Erythroblast (primary cell): ENCODE measurements around the gene FGA.
"Not testable (repeated sequence)": the region's sequence is repeated elsewhere in the genome, so short reads cannot be mapped to it uniquely, and the experiment has no call there.

Source experiments
- DNase-seq, 2 experiments: peaks; one replicate each; lab custom pipeline; 2025; lab: John Stamatoyannopoulos, UW
- GATA1 ChIP-seq: IDR thresholded peaks from 2 replicates; pipeline ENCODE4 v1.6.1; 2011; ENCODE audit warnings: low read depth, mild to moderate bottlenecking, control low read depth, low read length, moderate library complexity
- POLR2A ChIP-seq: IDR thresholded peaks from 2 replicates; pipeline ENCODE4 v1.6.1; 2011; ENCODE audit warnings: mild to moderate bottlenecking, low read length

FGA gene

GRCh38 chr4:154597798-154598774, 7.5 kb upstream of the FGA start:
- DNase-seq, result no peak
- no peak for TF ChIP-seq GATA1
- TF ChIP-seq POLR2A, result no peak

- not testable (repeated sequence) for DNase-seq
These were observed 6.7 kb upstream of the FGA start for GRCh38 chr4:154597281-154597680.

- no peak for TF ChIP-seq POLR2A
- no peak for TF ChIP-seq GATA1
- no peak for DNase-seq
These were observed 5.3 kb upstream of the FGA start for GRCh38 chr4:154595807-154596206.

- DNase-seq, result not testable (repeated sequence)
These were observed 3.8 kb upstream of the FGA start for GRCh38 chr4:154594343-154594742.

- TF ChIP-seq POLR2A (no peak), GATA1 (no peak)
- no peak for DNase-seq
These were observed 3.3 kb upstream of the FGA start for GRCh38 chr4:154593868-154594267.

GRCh38 chr4:154591890-154592289, 1.3 kb upstream of the FGA start:
- no peak for DNase-seq
- no peak for TF ChIP-seq POLR2A
- TF ChIP-seq GATA1, result no peak

- TF ChIP-seq POLR2A (no peak), GATA1 (no peak)
- DNase-seq, result no peak
These were observed 995 bp downstream of the FGA start for GRCh38 chr4:154589296-154590197.

GRCh38 chr4:154588198-154588597, 2.3 kb downstream of the FGA start:
- no peak for DNase-seq
- TF ChIP-seq POLR2A (no peak), GATA1 (no peak)

- no peak for DNase-seq
- no peak for TF ChIP-seq GATA1
- TF ChIP-seq POLR2A, result no peak
These were observed 4.1 kb downstream of the FGA start for GRCh38 chr4:154586296-154587033.

GRCh38 chr4:154585369-154586018, 5.0 kb downstream of the FGA start:
- no peak for DNase-seq
- TF ChIP-seq POLR2A (no peak), GATA1 (no peak)

GRCh38 chr4:154584259-154584658, 6.3 kb downstream of the FGA start:
- DNase-seq, result no peak
- TF ChIP-seq POLR2A (no peak), GATA1 (no peak)

- no peak for DNase-seq
- no peak for TF ChIP-seq GATA1
- no peak for TF ChIP-seq POLR2A
These were observed 6.9 kb downstream of the FGA start for GRCh38 chr4:154583677-154584076.

- no peak for DNase-seq
- TF ChIP-seq POLR2A (no peak), GATA1 (no peak)
These were observed 7.3 kb downstream of the FGA start for GRCh38 chr4:154583230-154583629.

- DNase-seq, result no peak
- TF ChIP-seq POLR2A, result no peak
- no peak for TF ChIP-seq GATA1
These were observed 7.8 kb downstream of the FGA start for GRCh38 chr4:154582723-154583122.
